Smooth muscle cell (in vitro differentiated cells): ENCODE measurements around the gene KCNT2. TPM values are rescaled to one million over a fixed set of nuclear protein-coding genes. Genes with fewer than 3 reads are reported as not detected.

Experiments
- DNase-seq: peaks from one replicate; lab custom pipeline; 2025; ENCODE audit not compliant: unreplicated experiment; lab: John Stamatoyannopoulos, UW
- H2AFZ ChIP-seq: fragments of 200-600 bp; sonication (generic); 2 replicates; pipeline ENCODE4 v1.6.0; 2016; ENCODE audit warnings: antibody characterized with exemption, low read depth, mild to moderate bottlenecking
- H3F3A ChIP-seq: fragments of 200-600 bp; sonication (generic); 2 replicates; pipeline ENCODE4 v1.6.0; 2017; ENCODE audit warnings: antibody characterized with exemption, low read depth
- H3K27ac ChIP-seq: fragments of 200-600 bp; sonication (generic); 2 replicates; pipeline ENCODE4 v1.5.1; 2016; ENCODE audit warnings: low read depth, mild to moderate bottlenecking
- H3K27me3 ChIP-seq: fragments of 200-600 bp; sonication (generic); 2 replicates; pipeline ENCODE4 v1.6.1; 2016; ENCODE audit warnings: low read depth, mild to moderate bottlenecking
- H3K36me3 ChIP-seq: fragments of 200-600 bp; sonication (generic); 2 replicates; pipeline ENCODE4 v1.5.1; 2016; ENCODE audit warnings: low read depth
- H3K4me1 ChIP-seq: fragments of 200-600 bp; sonication (generic); 2 replicates; pipeline ENCODE4 v1.5.1; 2016; ENCODE audit warnings: low read depth
- H3K4me2 ChIP-seq: fragments of 200-600 bp; sonication (generic); 2 replicates; pipeline ENCODE4 v1.6.0; 2016; ENCODE audit warnings: mild to moderate bottlenecking
- H3K4me3 ChIP-seq: fragments of 200-600 bp; sonication (generic); 2 replicates; pipeline ENCODE4 v1.5.1; 2016; ENCODE audit warnings: mild to moderate bottlenecking
- H3K79me2 ChIP-seq: fragments of 200-600 bp; sonication (generic); 2 replicates; pipeline ENCODE4 v1.6.0; 2016; ENCODE audit warnings: low read depth, mild to moderate bottlenecking
- H3K9ac ChIP-seq: fragments of 200-600 bp; sonication (generic); 2 replicates; pipeline ENCODE4 v1.6.0; 2016; ENCODE audit warnings: low read depth
- H3K9me3 ChIP-seq: fragments of 200-600 bp; sonication (generic); replicated peaks from 2 replicates; pipeline ENCODE4 v1.5.1; 2016; ENCODE audit warnings: low read depth
- H4K20me1 ChIP-seq: fragments of 200-600 bp; sonication (generic); 2 replicates; pipeline ENCODE4 v1.6.0; 2016; ENCODE audit warnings: low read depth
- CTCF ChIP-seq: fragments of 200-600 bp; sonication (generic); IDR thresholded peaks from 2 replicates; pipeline ENCODE4 v1.5.1; 2017; ENCODE audit warnings: borderline replicate concordance, mild to moderate bottlenecking, antibody characterized with exemption; ENCODE audit not compliant: insufficient read depth, poor library complexity, severe bottlenecking
- WGBS: methylation state at CpG from one replicate; pipeline ENCODE4 v1.1.7; 2016; ENCODE audit warnings: low lambda C conversion rate; 5-methylcytosine and 5-hydroxymethylcytosine counted together
- polyA plus RNA-seq: library from polyadenylated mRNA; unstranded; fragments of >200 nt; fragmentation: Nextera tagmentation; extraction: Ambion mirVana; gene quantifications from 2 replicates; pipeline ENCODE4 v1.2.1, GENCODE V29; 2016
- total RNA-seq: library from RNA; depleted of rRNA; stranded (reverse); fragments of >200 nt; gene quantifications from 2 replicates; pipeline ENCODE4 v1.2.3, GENCODE V29; 2014

Gene KCNT2
- total and polyA plus RNA-seq, 2 experiments from 2014 or later: 1.3 to 2.7 TPM

- WGBS: 94% methylated on average over 2 of the region's 2 CpGs
- no peak overlapping the region for H3K9ac ChIP-seq
- H4K20me1 ChIP-seq: no peaks in the 10 kb centered on the region
- no peaks in the 10 kb centered on the region for H3K4me1 ChIP-seq
- no peaks in the 10 kb centered on the region for H3K36me3 ChIP-seq
- H3K4me3 ChIP-seq: no peak overlapping the region
- H3K27ac ChIP-seq: no peak overlapping the region
- no peak overlapping the region for H2AFZ ChIP-seq
- H3K79me2 ChIP-seq: no peaks in the 10 kb centered on the region
- H3K27me3 ChIP-seq: no peaks in the 10 kb centered on the region
- DNase-seq: no peak
- TF ChIP-seq CTCF: no peak
- H3K4me2 ChIP-seq: no peak overlapping the region
- H3K9me3 ChIP-seq: no peaks in the 10 kb centered on the region
- H3F3A ChIP-seq: no peaks in the 10 kb centered on the region
Measured at GRCh38 chr1:196477262-196477661, 131.0 kb downstream of the KCNT2 start.

DNA sequence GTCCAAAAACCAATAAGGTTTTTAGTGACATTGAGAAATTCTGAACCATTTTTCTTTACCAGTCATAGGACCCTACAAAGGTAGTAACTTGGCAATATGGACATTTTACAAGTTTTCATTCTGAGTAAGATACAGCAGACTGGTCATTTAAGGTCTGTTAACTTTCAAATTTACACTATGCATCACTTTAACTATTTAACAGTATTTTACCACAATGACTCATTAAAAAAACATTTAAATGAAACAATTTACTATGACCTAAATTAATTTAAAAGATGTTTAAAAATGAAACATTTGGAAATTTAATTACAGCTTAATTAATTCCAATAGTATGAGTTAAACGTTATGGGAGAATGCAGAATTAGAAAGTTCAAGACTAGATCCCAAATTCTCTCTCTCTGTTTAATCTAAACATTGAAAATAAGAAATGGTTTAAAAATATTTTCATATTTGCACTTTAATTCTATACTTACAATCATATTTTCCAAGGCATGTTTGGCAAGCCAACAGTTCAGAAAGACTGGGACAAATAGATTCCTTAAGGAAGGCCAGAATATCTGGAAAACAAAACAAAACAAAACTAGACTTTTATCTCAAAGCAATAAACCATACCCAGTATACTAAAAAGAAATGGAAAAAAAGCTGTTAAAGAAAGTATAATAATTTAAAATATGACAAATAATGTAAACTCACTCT is 140.9 kb downstream of the KCNT2 start:
- 77% methylated on average over 1 of the region's 1 CpG for WGBS
- no peak for DNase-seq
- peak overlapping the region; percentile 97 for H3K27ac ChIP-seq
- H3F3A ChIP-seq: peaks cover 4% of the 10 kb centered on the region
- peak overlapping the region; percentile 84 for H3K9ac ChIP-seq
- H3K4me3 ChIP-seq: no peak overlapping the region
- no peaks in the 10 kb centered on the region for H4K20me1 ChIP-seq
- peak overlapping the region; percentile 71 for H3K4me2 ChIP-seq
- no peaks in the 10 kb centered on the region for H3K79me2 ChIP-seq
- peaks cover 13% of the 10 kb centered on the region for H3K4me1 ChIP-seq
- no peaks in the 10 kb centered on the region for H3K27me3 ChIP-seq
- no peaks in the 10 kb centered on the region for H3K36me3 ChIP-seq
- H3K9me3 ChIP-seq: no peaks in the 10 kb centered on the region
- no peak for TF ChIP-seq CTCF
- H2AFZ ChIP-seq: no peak overlapping the region

DNA sequence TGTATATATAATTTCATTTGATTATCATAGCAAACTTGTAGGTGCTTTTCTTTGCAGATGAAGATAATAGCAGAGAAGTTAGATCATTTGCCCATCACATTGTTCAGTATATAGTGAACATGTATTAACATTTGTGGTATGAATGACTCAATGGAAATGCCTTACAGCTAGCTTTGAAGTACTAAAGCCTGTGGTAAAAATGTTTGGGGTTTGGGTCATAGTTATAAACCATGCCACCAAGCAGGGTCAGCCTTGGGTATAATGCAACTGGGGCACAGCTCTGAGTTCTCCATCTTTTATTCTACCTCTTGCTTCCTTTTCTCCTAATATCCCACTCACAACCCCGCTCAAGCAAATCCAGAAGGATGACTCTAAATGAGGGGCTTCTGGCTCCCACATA is 141.6 kb downstream of the KCNT2 start:
- Histone ChIP-seq H3K27ac (peak overlapping the region; percentile 97), H3K9me3 (no peaks in the 10 kb centered on the region), H3K4me1 (peaks cover 13% of the 10 kb centered on the region), H3K4me3 (no peak overlapping the region), H3K4me2 (peak overlapping the region; percentile 71), H3F3A (peaks cover 4% of the 10 kb centered on the region), H3K27me3 (no peaks in the 10 kb centered on the region), H3K9ac (peak overlapping the region; percentile 84), H2AFZ (no peak overlapping the region), H3K79me2 (no peaks in the 10 kb centered on the region), H4K20me1 (no peaks in the 10 kb centered on the region), H3K36me3 (no peaks in the 10 kb centered on the region)
- TF ChIP-seq CTCF: no peak
- WGBS: 61% methylated on average over 1 of the region's 1 CpG
- DNase-seq: no peak

DNA sequence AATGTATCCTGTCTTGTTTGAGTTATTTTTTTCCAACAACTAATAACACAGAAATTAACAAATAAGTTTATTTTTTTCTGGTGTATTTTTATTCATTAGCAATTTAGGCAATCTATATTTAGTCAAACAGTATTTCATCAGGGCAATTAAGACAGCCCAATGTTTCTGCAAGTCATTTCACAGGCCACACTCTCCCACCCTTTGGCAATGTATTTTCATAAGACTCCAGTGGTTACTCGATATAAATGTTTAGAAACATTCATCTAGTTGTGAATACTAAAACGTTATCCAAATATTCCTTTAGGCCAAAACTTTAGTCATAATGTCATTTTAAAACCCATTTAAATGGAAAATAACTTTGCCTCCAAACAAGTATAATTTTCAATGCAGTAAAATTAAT is 142.1 kb downstream of the KCNT2 start:
- no peak for DNase-seq
- Histone ChIP-seq H3K9me3 (no peaks in the 10 kb centered on the region), H3K27me3 (no peaks in the 10 kb centered on the region), H4K20me1 (no peaks in the 10 kb centered on the region), H3K27ac (peak overlapping the region; percentile 97), H3K4me2 (peak overlapping the region; percentile 71), H3K36me3 (no peaks in the 10 kb centered on the region), H3K79me2 (no peaks in the 10 kb centered on the region), H3K4me3 (no peak overlapping the region), H2AFZ (no peak overlapping the region), H3K9ac (no peak overlapping the region), H3K4me1 (peaks cover 13% of the 10 kb centered on the region), H3F3A (peaks cover 4% of the 10 kb centered on the region)
- TF ChIP-seq CTCF: no peak
- WGBS: 81% methylated on average over 2 of the region's 2 CpGs
